ENCODE data around the gene EGLN1.
A peak's percentile ranks its signal among the peaks of the same experiment; 100 is the strongest.

The EGLN1 gene

GRCh38 chr1:231386466-231386865, 35.6 kb downstream of the EGLN1 start:
- Histone ChIP-seq H3K27me3 (ENCODE audit: insufficient read depth, poor library complexity, severe bottlenecking) (no peaks in the 10 kb centered on the region), H3K9me3 (ENCODE audit: severe bottlenecking) (no peaks in the 10 kb centered on the region), H3K4me1 (ENCODE audit: insufficient read depth, poor library complexity, severe bottlenecking) (peaks cover 50% of the 10 kb centered on the region), H3K27ac (ENCODE audit: poor library complexity, severe bottlenecking) (peak overlapping the region; percentile 46), H3K4me3 (ENCODE audit: severe bottlenecking) (no peak overlapping the region), H3K36me3 (ENCODE audit: low read depth) (no peaks in the 10 kb centered on the region)
- no peak for ATAC-seq (ENCODE audit: low read depth)
- no peak for DNase-seq (ENCODE audit: low spot score)
- no peak for TF ChIP-seq CTCF (IDR thresholded peaks at IDR 0.05; ENCODE audit: poor library complexity, severe bottlenecking)

GRCh38 chr1:231385416-231385748, 36.7 kb downstream of the EGLN1 start:
- TF ChIP-seq CTCF (IDR thresholded peaks at IDR 0.05; ENCODE audit: poor library complexity, severe bottlenecking) = no peak
- no peak for DNase-seq (ENCODE audit: low spot score)
- ATAC-seq (ENCODE audit: low read depth) = peak; percentile 62
- Histone ChIP-seq H3K36me3 (ENCODE audit: low read depth) (no peaks in the 10 kb centered on the region), H3K27ac (ENCODE audit: poor library complexity, severe bottlenecking) (peak overlapping the region; percentile 46), H3K4me3 (ENCODE audit: severe bottlenecking) (no peak overlapping the region), H3K27me3 (ENCODE audit: insufficient read depth, poor library complexity, severe bottlenecking) (no peaks in the 10 kb centered on the region), H3K4me1 (ENCODE audit: insufficient read depth, poor library complexity, severe bottlenecking) (peaks cover 47% of the 10 kb centered on the region), H3K9me3 (ENCODE audit: severe bottlenecking) (no peaks in the 10 kb centered on the region)

- no peaks in the 10 kb centered on the region for H3K9me3 ChIP-seq (ENCODE audit: severe bottlenecking)
- no peak for DNase-seq (ENCODE audit: low spot score)
- no peaks in the 10 kb centered on the region for H3K36me3 ChIP-seq (ENCODE audit: low read depth)
- H3K4me3 ChIP-seq (ENCODE audit: severe bottlenecking) = no peak overlapping the region
- no peaks in the 10 kb centered on the region for H3K27me3 ChIP-seq (ENCODE audit: insufficient read depth, poor library complexity, severe bottlenecking)
- peaks cover 42% of the 10 kb centered on the region for H3K4me1 ChIP-seq (ENCODE audit: insufficient read depth, poor library complexity, severe bottlenecking)
- no peak for ATAC-seq (ENCODE audit: low read depth)
- H3K27ac ChIP-seq (ENCODE audit: poor library complexity, severe bottlenecking) = peak overlapping the region; percentile 46
- no peak for TF ChIP-seq CTCF (IDR thresholded peaks at IDR 0.05; ENCODE audit: poor library complexity, severe bottlenecking)
Measured at GRCh38 chr1:231384696-231385415, 37.2 kb downstream of the EGLN1 start.

- DNase-seq (ENCODE audit: low spot score) (no peak), ATAC-seq (ENCODE audit: low read depth) (peak; percentile 82)
- peaks cover 39% of the 10 kb centered on the region for H3K4me1 ChIP-seq (ENCODE audit: insufficient read depth, poor library complexity, severe bottlenecking)
- H3K4me3 ChIP-seq (ENCODE audit: severe bottlenecking) = no peak overlapping the region
- peak overlapping the region; percentile 35 for H3K27ac ChIP-seq (ENCODE audit: poor library complexity, severe bottlenecking)
- H3K36me3 ChIP-seq (ENCODE audit: low read depth) = no peaks in the 10 kb centered on the region
- TF ChIP-seq CTCF (IDR thresholded peaks at IDR 0.05; ENCODE audit: poor library complexity, severe bottlenecking) = no peak
- no peaks in the 10 kb centered on the region for H3K27me3 ChIP-seq (ENCODE audit: insufficient read depth, poor library complexity, severe bottlenecking)
- no peaks in the 10 kb centered on the region for H3K9me3 ChIP-seq (ENCODE audit: severe bottlenecking)
Measured at GRCh38 chr1:231383159-231383860, 38.8 kb downstream of the EGLN1 start.

- Histone ChIP-seq H3K27ac (ENCODE audit: poor library complexity, severe bottlenecking) (no peak overlapping the region), H3K9me3 (ENCODE audit: severe bottlenecking) (no peaks in the 10 kb centered on the region), H3K36me3 (ENCODE audit: low read depth) (no peaks in the 10 kb centered on the region), H3K27me3 (ENCODE audit: insufficient read depth, poor library complexity, severe bottlenecking) (no peaks in the 10 kb centered on the region), H3K4me3 (ENCODE audit: severe bottlenecking) (no peak overlapping the region), H3K4me1 (ENCODE audit: insufficient read depth, poor library complexity, severe bottlenecking) (peaks cover 31% of the 10 kb centered on the region)
- no peak for ATAC-seq (ENCODE audit: low read depth)
- DNase-seq (ENCODE audit: low spot score) = no peak
- TF ChIP-seq CTCF (IDR thresholded peaks at IDR 0.05; ENCODE audit: poor library complexity, severe bottlenecking) = no peak
Measured at GRCh38 chr1:231382426-231382825, 39.7 kb downstream of the EGLN1 start.

Data from RWPE2 (cell line).